ENCODE results near the gene ELP4. TPM values are rescaled to one million over a fixed set of nuclear protein-coding genes. Genes with fewer than 3 reads are reported as not detected.
"Not testable (repeated sequence)": the region's sequence is repeated elsewhere in the genome, so short reads cannot be mapped to it uniquely, and the experiment has no call there.

ELP4 gene
- total and polyA plus RNA-seq, 9 of the 15 experiments (the other 6 are each of a cell fraction or from before 2014, with no cell fraction given): 24.1 to 60.3 (median 38.7) TPM

DNA sequence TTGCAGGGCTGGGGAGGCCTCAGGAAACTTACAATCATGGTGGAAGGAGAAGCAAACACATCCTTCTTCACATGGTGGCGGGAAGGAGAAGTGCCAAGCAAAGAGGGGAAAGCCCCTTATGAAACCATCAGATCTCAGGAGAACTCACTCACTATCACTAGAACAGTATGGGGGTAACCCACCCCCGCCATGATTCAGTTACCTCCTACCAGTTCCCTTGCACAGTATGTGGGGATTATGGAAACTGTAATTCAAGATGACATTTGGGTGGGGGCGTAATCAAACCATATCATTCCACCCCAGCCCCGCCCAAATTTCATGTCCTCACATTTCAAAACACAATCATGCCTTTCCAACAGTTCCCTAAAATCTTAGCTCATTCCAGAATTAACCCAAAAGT lies 16.3 kb upstream of the ELP4 start:
- H3K27me3 ChIP-seq (ENCODE audit: control insufficient read depth in 2 of 2, insufficient read depth in 2 of 2, low read length in 2 of 2): no peaks in the 10 kb centered on the region
- WGBS (ENCODE audit: insufficient coverage, low coverage, missing lambda C conversion rate): 94% methylated on average over 4 of the region's 4 CpGs
- H3K9ac ChIP-seq (ENCODE audit: insufficient read depth in 1 of 2, low read depth in 2 of 2, low read length in 2 of 2): no peak overlapping the region
- CTCF ChIA-PET (ENCODE audit: low intra/inter-chr PET ratio): no interaction called here
- peaks cover 31% of the 10 kb centered on the region; the same call in 2 of the 3 replicates for H3K36me3 ChIP-seq (ENCODE audit: control insufficient read depth, insufficient read depth, low read length)
- intact Hi-C loops (cut with micrococcal nuclease) (no loop called here), in situ Hi-C loops (cut with MboI) (no loop called here)
- TF ChIP-seq SPI1 (IDR thresholded peaks at IDR 0.05; ENCODE audit: borderline replicate concordance, low read depth, low read length): no peak
- no peaks in the 10 kb centered on the region for H3K9me1 ChIP-seq (ENCODE audit: control insufficient read depth, insufficient read depth, low read length)
- no peak for DNase-seq (ENCODE audit: extremely low read depth in 1 of 4, low spot score in 3 of 4)
- no peak overlapping the region for H3K4me2 ChIP-seq (ENCODE audit: insufficient read depth, low read length)
- no peak overlapping the region for H2AFZ ChIP-seq (ENCODE audit: low read depth, low read length)
- no peak; the same call in 2 of the 3 replicates for ATAC-seq
- POLR2A ChIA-PET: interaction anchor here (0.7 to 2.3 kb wide), 3 partner anchors 8 to 188 kb away, joined by 3 to 5 read pairs (median 4); no protein-coding TSS in a partner anchor
- no TSS peak for BruUV-seq (replicated peaks)
- H4K20me1 ChIP-seq (replicated peaks; ENCODE audit: control insufficient read depth, insufficient read depth, low read length): no peaks in the 10 kb centered on the region
- no peak overlapping the region for H3K4me3 ChIP-seq
- no peaks in the 10 kb centered on the region; a peak in 1 of 5 replicates for H3K4me1 ChIP-seq (replicated peaks in 1 of 2; ENCODE audit: control insufficient read depth in 2 of 2, insufficient read depth in 2 of 2, low read length in 2 of 2)
- no peak overlapping the region for H3K27ac ChIP-seq (ENCODE audit: extremely low read depth, low read depth, low read length)
- H3K9me3 ChIP-seq (replicated peaks; ENCODE audit: control insufficient read depth, insufficient read depth, low read depth, low read length): no peaks in the 10 kb centered on the region
- peaks cover 75% of the 10 kb centered on the region for H3K79me2 ChIP-seq (ENCODE audit: control insufficient read depth, insufficient read depth, low read length)
- no peak for FAIRE-seq

- Histone ChIP-seq H3K79me2 (ENCODE audit: control insufficient read depth, insufficient read depth, low read length) (peaks cover 76% of the 10 kb centered on the region), H3K36me3 (ENCODE audit: control insufficient read depth, insufficient read depth, low read length) (peaks cover 32% of the 10 kb centered on the region; the same call in 2 of the 3 replicates)
- FAIRE-seq; H3K4me2 ChIP-seq (ENCODE audit: insufficient read depth, low read length); H3K4me3 ChIP-seq; H3K9ac ChIP-seq (ENCODE audit: insufficient read depth in 1 of 2, low read depth in 2 of 2, low read length in 2 of 2); H3K27ac ChIP-seq (ENCODE audit: extremely low read depth, low read depth, low read length); CTCF ChIA-PET (ENCODE audit: low intra/inter-chr PET ratio); H4K20me1 ChIP-seq (replicated peaks; ENCODE audit: control insufficient read depth, insufficient read depth, low read length); ATAC-seq; BruUV-seq (replicated peaks); H3K9me1 ChIP-seq (ENCODE audit: control insufficient read depth, insufficient read depth, low read length); intact Hi-C loops (cut with micrococcal nuclease); H3K27me3 ChIP-seq (ENCODE audit: control insufficient read depth in 2 of 2, insufficient read depth in 2 of 2, low read length in 2 of 2); H2AFZ ChIP-seq (ENCODE audit: low read depth, low read length); H3K9me3 ChIP-seq (replicated peaks; ENCODE audit: control insufficient read depth, insufficient read depth, low read depth, low read length); H3K4me1 ChIP-seq (replicated peaks in 1 of 2; ENCODE audit: control insufficient read depth in 2 of 2, insufficient read depth in 2 of 2, low read length in 2 of 2); in situ Hi-C loops (cut with MboI); DNase-seq (ENCODE audit: extremely low read depth in 1 of 4, low spot score in 3 of 4): not testable (repeated sequence)
- WGBS (ENCODE audit: insufficient coverage, low coverage, missing lambda C conversion rate): 90% methylated on average over 4 of the region's 4 CpGs
- POLR2A ChIA-PET: interaction anchor here (0.6 to 0.7 kb wide), 2 partner anchors 29 to 188 kb away, joined by 3 to 4 read pairs; no protein-coding TSS in a partner anchor
Observed at GRCh38 chr11:31493762-31494161, 15.8 kb upstream of the ELP4 start.

Measured in K562 (cell line).